IPS-18c (cell line): Measurements from ENCODE around the gene PGK1.
A peak's percentile ranks its signal among the peaks of the same experiment; 100 is the strongest.
"Not testable (repeated sequence)": the region's sequence is repeated elsewhere in the genome, so short reads cannot be mapped to it uniquely, and the experiment has no call there.

Experiments
- H3K4me3 ChIP-seq: 2 replicates; pipeline ENCODE4 v1.7.0; 2013; ENCODE audit warnings: low read depth, mild to moderate bottlenecking, low read length, moderate library complexity; ENCODE audit not compliant: insufficient read depth
- H3K9me3 ChIP-seq: one replicate; pipeline ENCODE4 v1.6.1; 2013; ENCODE audit warnings: mild to moderate bottlenecking, low read length, moderate library complexity; ENCODE audit not compliant: control insufficient read depth, insufficient read depth

Gene PGK1

GRCh38 chrX:78103623-78104446 is at the start of gene PGK1:
TSS of gene PGK1 (plus strand) at chrX:78104248. CDS start at chrX:78104341, 93 bp downstream.
- Histone ChIP-seq H3K4me3 (peak within 1 kb of the TSS; percentile 80), H3K9me3 (peaks cover 2% of the 10 kb centered on the region)

- Histone ChIP-seq H3K4me3 (no peak overlapping the region), H3K9me3 (peaks cover 4% of the 10 kb centered on the region)
These were observed 40.4 kb upstream of the PGK1 start for GRCh38 chrX:78063687-78064086.

GRCh38 chrX:78064152-78064551 is 39.9 kb upstream of the PGK1 start:
- H3K4me3 ChIP-seq: no peak overlapping the region
- peaks cover 4% of the 10 kb centered on the region for H3K9me3 ChIP-seq

GRCh38 chrX:78064698-78065601 is 39.1 kb upstream of the PGK1 start:
- H3K9me3 ChIP-seq, H3K4me3 ChIP-seq: not testable (repeated sequence)

GRCh38 chrX:78066110-78066509 is 37.9 kb upstream of the PGK1 start:
- Histone ChIP-seq H3K4me3 (no peak overlapping the region), H3K9me3 (peaks cover 4% of the 10 kb centered on the region)

- Histone ChIP-seq H3K4me3 (no peak overlapping the region), H3K9me3 (peaks cover 16% of the 10 kb centered on the region)
These were observed 32.7 kb upstream of the PGK1 start for GRCh38 chrX:78071331-78071730.

- not testable (repeated sequence) for H3K4me3 ChIP-seq
- peaks cover 11% of the 10 kb centered on the region for H3K9me3 ChIP-seq
These were observed 30.6 kb upstream of the PGK1 start for GRCh38 chrX:78073147-78074077.

- Histone ChIP-seq H3K9me3 (peaks cover 11% of the 10 kb centered on the region), H3K4me3 (no peak overlapping the region)
These were observed 30.0 kb upstream of the PGK1 start for GRCh38 chrX:78074088-78074487.

- peaks cover 11% of the 10 kb centered on the region for H3K9me3 ChIP-seq
- no peak overlapping the region for H3K4me3 ChIP-seq
These were observed 28.2 kb upstream of the PGK1 start for GRCh38 chrX:78075787-78076389.

- not testable (repeated sequence) for H3K4me3 ChIP-seq, H3K9me3 ChIP-seq
These were observed 22.6 kb upstream of the PGK1 start for GRCh38 chrX:78081413-78081812.

- Histone ChIP-seq H3K9me3 (peaks cover 5% of the 10 kb centered on the region), H3K4me3 (no peak overlapping the region)
These were observed 11.8 kb upstream of the PGK1 start for GRCh38 chrX:78092296-78092695.

GRCh38 chrX:78098108-78098507 is 5.9 kb upstream of the PGK1 start:
- Histone ChIP-seq H3K9me3 (peaks cover 2% of the 10 kb centered on the region), H3K4me3 (no peak overlapping the region)

- Histone ChIP-seq H3K4me3 (no peak overlapping the region), H3K9me3 (peaks cover 2% of the 10 kb centered on the region)
These were observed 2.0 kb upstream of the PGK1 start for GRCh38 chrX:78102091-78102490.

- Histone ChIP-seq H3K4me3 (no peak overlapping the region), H3K9me3 (peaks cover 2% of the 10 kb centered on the region)
These were observed 936 bp upstream of the PGK1 start for GRCh38 chrX:78103001-78103622.

- H3K4me3 ChIP-seq: peak overlapping the region; percentile 80
- peaks cover 2% of the 10 kb centered on the region for H3K9me3 ChIP-seq
These were observed 564 bp downstream of the PGK1 start for GRCh38 chrX:78104447-78105176.
